Keratinocyte (primary cell): ENCODE data around the gene ACOT9. TPM values are rescaled to one million over a fixed set of nuclear protein-coding genes. Genes with fewer than 3 reads are reported as not detected.

ENCODE experiments used
- DNase-seq: peaks from one replicate; pipeline ENCODE4 v3.0.0-alpha.2; 2011; ENCODE audit warnings: low read depth, missing footprints, low spot score
- FAIRE-seq: peaks from 2 replicates; lab custom pipeline; 2011; peaks lifted over from hg19 to GRCh38; lab: Jason Lieb, UNC
- H2AFZ ChIP-seq: 2 replicates; pipeline ENCODE4 v1.6.0; 2012; ENCODE audit warnings: low read length, control low read depth, inconsistent platforms; ENCODE audit not compliant: control insufficient read depth
- H3K27ac ChIP-seq: 2 replicates; pipeline ENCODE4 v1.5.1; 2011; ENCODE audit warnings: low read length; ENCODE audit not compliant: control insufficient read depth, insufficient read depth
- H3K27me3 ChIP-seq: 3 replicates; pipeline ENCODE4 v1.6.0; 2011; ENCODE audit warnings: low read length; ENCODE audit not compliant: control insufficient read depth, insufficient read depth; ENCODE audit errors: extremely low read depth
- H3K36me3 ChIP-seq, 2 experiments: 2 replicates in 1 of 2; 3 replicates in 1 of 2; pipeline ENCODE4 v1.5.1; 2011; ENCODE audit warnings: low read length in 2 of 2, mild to moderate bottlenecking in 1 of 2; ENCODE audit not compliant: control insufficient read depth in 2 of 2, insufficient read depth in 2 of 2; ENCODE audit errors: extremely low read depth in 1 of 2
- H3K4me1 ChIP-seq: 3 replicates; pipeline ENCODE4 v1.5.1; 2011; ENCODE audit warnings: low read length; ENCODE audit not compliant: control insufficient read depth, insufficient read depth; ENCODE audit errors: extremely low read depth
- H3K4me2 ChIP-seq: 3 replicates; pipeline ENCODE4 v1.6.0; 2011; ENCODE audit warnings: low read depth, low read length; ENCODE audit not compliant: control insufficient read depth, insufficient read depth; ENCODE audit errors: extremely low read depth
- H3K4me3 ChIP-seq, 3 experiments: fragments of 200-600 bp in 1 of 3; sonication (generic) in 1 of 3; 2 replicates in 2 of 3; 3 replicates in 1 of 3; pipeline ENCODE4 v1.5.1; 2011 to 2016; ENCODE audit warnings: low read length in 3 of 3, mild to moderate bottlenecking in 3 of 3, control low read depth in 2 of 3, inconsistent platforms in 1 of 3, low read depth in 1 of 3, mixed read lengths in 1 of 3, mixed run types in 1 of 3, moderate library complexity in 1 of 3; ENCODE audit not compliant: control insufficient read depth in 2 of 3, insufficient read depth in 2 of 3; ENCODE audit errors: extremely low read depth in 1 of 3
- H3K79me2 ChIP-seq: 2 replicates; pipeline ENCODE4 v1.6.0; 2012; ENCODE audit warnings: low read length; ENCODE audit not compliant: control insufficient read depth, insufficient read depth
- H3K9ac ChIP-seq: 3 replicates; pipeline ENCODE4 v1.6.0; 2011; ENCODE audit warnings: low read length; ENCODE audit not compliant: control insufficient read depth, insufficient read depth; ENCODE audit errors: extremely low read depth
- H3K9me1 ChIP-seq: 3 replicates; pipeline ENCODE4 v1.6.0; 2011; ENCODE audit warnings: low read length; ENCODE audit not compliant: control insufficient read depth, insufficient read depth; ENCODE audit errors: extremely low read depth
- H3K9me3 ChIP-seq: 2 replicates; pipeline ENCODE4 v1.5.1; 2012; ENCODE audit warnings: low read depth, low read length; ENCODE audit not compliant: control insufficient read depth
- H4K20me1 ChIP-seq: 3 replicates; pipeline ENCODE4 v1.6.0; 2011; ENCODE audit warnings: low read length; ENCODE audit not compliant: control insufficient read depth, insufficient read depth; ENCODE audit errors: extremely low read depth
- CTCF ChIP-seq, 3 experiments: IDR thresholded peaks in 1 of 3; conservative IDR thresholded peaks in 1 of 3; optimal IDR thresholded peaks in 1 of 3; 2 replicates in 2 of 3; 3 replicates in 1 of 3; pipeline versions ENCODE3 to v1.5.1; 2011; ENCODE audit warnings: low read length in 3 of 3, mild to moderate bottlenecking in 3 of 3, moderate library complexity in 2 of 3, control low read depth in 1 of 3, inconsistent platforms in 1 of 3; ENCODE audit not compliant: insufficient read depth in 2 of 3; ENCODE audit errors: extremely low read depth in 1 of 3
- EZH2 ChIP-seq: IDR thresholded peaks from one replicate; pipeline ENCODE4 v1.6.1; 2012; ENCODE audit warnings: inconsistent platforms, mild to moderate bottlenecking, low read length, moderate library complexity
- dilution Hi-C: fragments of 300-500 bp; cut with MboI; formaldehyde crosslinking; loops from one replicate; pipeline ENCODE4 v1.7.0; 2020; ENCODE audit warnings: low sequenced_read_pairs; ENCODE audit not compliant: extremely low pct_ligation_motif_present
- polyA plus RNA-seq, 5 experiments: library from polyadenylated mRNA; depleted of rRNA in 3 of 5; stranded (reverse) in 3 of 5; stranded (forward) in 1 of 5; unstranded in 1 of 5; fragments of >200 nt; gene quantifications; 1 replicate in 1 of 5; 2 replicates in 3 of 5; 3 replicates in 1 of 5; pipeline versions ENCODE4 v1.2.1 to v1.2.3, GENCODE V29; 2011 to 2012; ENCODE audit warnings: missing spikeins in 2 of 5, low read depth in 1 of 5, low replicate concordance in 1 of 5

Gene ACOT9
- polyA plus RNA-seq, 1 donor (not counting 4 experiments of a cell fraction or from before 2014, with no cell fraction given): 91.9 TPM

- Histone ChIP-seq H2AFZ (no peak overlapping the region), H3K9me1 (no peaks in the 10 kb centered on the region), H4K20me1 (no peaks in the 10 kb centered on the region), H3K4me2 (no peak overlapping the region), H3K36me3 (no peaks in the 10 kb centered on the region), H3K4me3 (no peak overlapping the region), H3K9me3 (no peaks in the 10 kb centered on the region), H3K27ac (no peak overlapping the region), H3K27me3 (no peaks in the 10 kb centered on the region), H3K4me1 (no peaks in the 10 kb centered on the region), H3K79me2 (no peaks in the 10 kb centered on the region), H3K9ac (no peak overlapping the region)
- FAIRE-seq (no peak), DNase-seq (no peak)
- dilution Hi-C loops: no loop called here
- TF ChIP-seq CTCF (optimal IDR thresholded peaks at IDR 0.05 in 1 of 3, IDR thresholded peaks at IDR 0.05 in 1 of 3, conservative IDR thresholded peaks at IDR 0.05 in 1 of 3; ENCODE audit: extremely low read depth in 1 of 3, insufficient read depth in 2 of 3, low read length in 3 of 3): no peak
- no peak for TF ChIP-seq EZH2
These were observed 9.8 kb upstream of the ACOT9 start for GRCh38 chrX:23752740-23753415.

GRCh38 chrX:23749576-23749975 lies 6.5 kb upstream of the ACOT9 start:
- Histone ChIP-seq H4K20me1 (no peaks in the 10 kb centered on the region), H3K79me2 (no peaks in the 10 kb centered on the region), H3K4me3 (no peak overlapping the region), H3K9me3 (no peaks in the 10 kb centered on the region), H3K4me1 (no peaks in the 10 kb centered on the region), H3K27ac (no peak overlapping the region), H3K9me1 (no peaks in the 10 kb centered on the region), H3K4me2 (no peak overlapping the region), H3K36me3 (no peaks in the 10 kb centered on the region), H2AFZ (no peak overlapping the region), H3K27me3 (no peaks in the 10 kb centered on the region), H3K9ac (no peak overlapping the region)
- dilution Hi-C loops: no loop called here
- DNase-seq: no peak
- no peak for FAIRE-seq
- TF ChIP-seq CTCF (optimal IDR thresholded peaks at IDR 0.05 in 1 of 3, IDR thresholded peaks at IDR 0.05 in 1 of 3, conservative IDR thresholded peaks at IDR 0.05 in 1 of 3; ENCODE audit: extremely low read depth in 1 of 3, insufficient read depth in 2 of 3, low read length in 3 of 3): no peak
- TF ChIP-seq EZH2: no peak
